Thymus (tissue), 11 donors: ENCODE results near the gene N4BP2L2. TPM values are rescaled to one million over a fixed set of nuclear protein-coding genes. Genes with fewer than 3 reads are reported as not detected.

Experiments used
- DNase-seq, 9 donors: peaks; one replicate each; pipeline ENCODE4 v3.0.0-alpha.2; 2013; ENCODE audit warnings: low spot score in 9 of 9, low read depth in 6 of 9, missing footprints in 1 of 9
- H3K27ac ChIP-seq, 2 donors: one replicate each; pipeline ENCODE4 v1.5.1; 2013; ENCODE audit warnings: control low read depth in 1 of 2, low read depth in 1 of 2, low read length in 1 of 2, mild to moderate bottlenecking in 1 of 2, moderate library complexity in 1 of 2
- H3K27me3 ChIP-seq, 2 donors: one replicate each; pipeline ENCODE4 v1.5.1; 2013; ENCODE audit warnings: low read length in 1 of 2; ENCODE audit not compliant: control insufficient read depth in 2 of 2, insufficient read depth in 1 of 2
- H3K36me3 ChIP-seq, 2 donors: one replicate each; pipeline ENCODE4 v1.5.1; 2013; ENCODE audit warnings: low read length in 1 of 2, mild to moderate bottlenecking in 1 of 2, moderate library complexity in 1 of 2; ENCODE audit not compliant: control insufficient read depth in 2 of 2, insufficient read depth in 2 of 2
- H3K4me1 ChIP-seq, 2 donors: one replicate each; pipeline ENCODE4 v1.5.1; 2013; ENCODE audit warnings: low read length in 2 of 2; ENCODE audit not compliant: control insufficient read depth in 2 of 2, insufficient read depth in 2 of 2
- H3K4me3 ChIP-seq, 2 donors: one replicate each; pipeline ENCODE4 v1.5.1; 2013; ENCODE audit warnings: low read length in 2 of 2, control low read depth in 1 of 2, mild to moderate bottlenecking in 1 of 2
- H3K9me3 ChIP-seq, 2 donors: one replicate each; pipeline ENCODE4 v1.5.1; 2013; ENCODE audit warnings: low read length in 1 of 2, mild to moderate bottlenecking in 1 of 2; ENCODE audit not compliant: control insufficient read depth in 2 of 2, insufficient read depth in 1 of 2
- WGBS: extraction: QIAGEN DNeasy Blood & Tissue Kit; methylation state at CpG from one replicate; pipeline ENCODE4 v1.1.7; 2013; 5-methylcytosine and 5-hydroxymethylcytosine counted together
- polyA plus RNA-seq: library from polyadenylated mRNA; stranded (reverse); fragments of 200-250 nt; gene quantifications from one replicate; pipeline ENCODE4 v1.2.3, GENCODE V29; 2013
- total RNA-seq: library from RNA; stranded (reverse); fragments of 120-200 nt; gene quantifications from one replicate; pipeline ENCODE4 v1.2.4, GENCODE V29; 2013
- donor health status: healthy.

The N4BP2L2 gene
- total and polyA plus RNA-seq, 2 donors = 123 to 137 TPM

DNA sequence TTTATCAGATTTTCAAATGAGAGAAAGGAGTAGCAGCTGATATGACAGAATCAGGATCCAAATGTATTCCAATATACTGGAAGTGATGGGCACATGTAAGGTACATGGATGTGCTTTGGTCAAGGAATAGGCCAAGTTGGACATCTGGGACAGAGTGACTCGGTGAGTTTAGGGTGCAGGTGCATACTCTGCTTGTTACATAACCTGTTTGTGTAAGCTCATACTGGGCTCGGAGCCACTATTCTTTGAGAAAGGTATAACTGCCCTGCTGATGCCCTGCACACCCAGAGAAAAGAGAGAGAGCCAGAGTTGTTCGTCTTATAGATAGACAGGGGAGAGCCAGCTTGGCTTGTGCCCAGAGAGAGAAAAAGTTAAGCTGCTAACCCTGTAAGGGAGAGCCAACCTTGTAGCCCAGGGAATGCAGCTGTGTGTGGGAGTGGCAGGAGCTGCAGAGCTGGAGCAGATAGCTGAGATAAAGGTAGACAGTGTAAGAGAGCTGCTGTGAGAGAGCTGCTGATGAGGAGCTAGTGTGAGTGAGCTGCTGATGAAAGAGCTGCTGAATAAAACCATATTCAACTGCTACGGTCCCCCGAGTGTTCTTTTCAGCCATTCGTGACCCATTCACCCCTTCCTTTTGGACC lies 70.0 kb downstream of the N4BP2L2 start:
- WGBS = 98% methylated on average over 6 of the region's 6 CpGs
- no peak for DNase-seq

GRCh38 chr13:32456591-32456990 lies 82.0 kb downstream of the N4BP2L2 start:
- Histone ChIP-seq H3K36me3 (no peaks in the 10 kb centered on the region), H3K9me3 (peaks cover 2 to 4% of the 10 kb centered on the region in 2 donors), H3K4me1 (no peaks in the 10 kb centered on the region), H3K27me3 (no peaks in the 10 kb centered on the region), H3K4me3 (no peak overlapping the region), H3K27ac (no peak overlapping the region)
- 97% methylated on average over 2 of the region's 2 CpGs for WGBS
- DNase-seq = no peak

More for the DNA sequence above, 70.0 kb downstream of the N4BP2L2 start:
- peaks cover 0 to 3% of the 10 kb centered on the region in 2 donors for H3K4me1 ChIP-seq
- H3K27me3 ChIP-seq = no peaks in the 10 kb centered on the region
- no peak overlapping the region for H3K27ac ChIP-seq
- peaks cover 0 to 4% of the 10 kb centered on the region in 2 donors for H3K36me3 ChIP-seq
- no peak overlapping the region for H3K4me3 ChIP-seq
- H3K9me3 ChIP-seq = no peaks in the 10 kb centered on the region

- 99% methylated on average over 2 of the region's 2 CpGs for WGBS
- Histone ChIP-seq H3K9me3 (peaks cover 2 to 4% of the 10 kb centered on the region in 2 donors), H3K4me3 (no peak overlapping the region), H3K36me3 (no peaks in the 10 kb centered on the region), H3K27ac (no peak overlapping the region), H3K27me3 (no peaks in the 10 kb centered on the region), H3K4me1 (no peaks in the 10 kb centered on the region)
- DNase-seq = no peak
Observed at GRCh38 chr13:32455594-32455903, 83.0 kb downstream of the N4BP2L2 start.

DNA sequence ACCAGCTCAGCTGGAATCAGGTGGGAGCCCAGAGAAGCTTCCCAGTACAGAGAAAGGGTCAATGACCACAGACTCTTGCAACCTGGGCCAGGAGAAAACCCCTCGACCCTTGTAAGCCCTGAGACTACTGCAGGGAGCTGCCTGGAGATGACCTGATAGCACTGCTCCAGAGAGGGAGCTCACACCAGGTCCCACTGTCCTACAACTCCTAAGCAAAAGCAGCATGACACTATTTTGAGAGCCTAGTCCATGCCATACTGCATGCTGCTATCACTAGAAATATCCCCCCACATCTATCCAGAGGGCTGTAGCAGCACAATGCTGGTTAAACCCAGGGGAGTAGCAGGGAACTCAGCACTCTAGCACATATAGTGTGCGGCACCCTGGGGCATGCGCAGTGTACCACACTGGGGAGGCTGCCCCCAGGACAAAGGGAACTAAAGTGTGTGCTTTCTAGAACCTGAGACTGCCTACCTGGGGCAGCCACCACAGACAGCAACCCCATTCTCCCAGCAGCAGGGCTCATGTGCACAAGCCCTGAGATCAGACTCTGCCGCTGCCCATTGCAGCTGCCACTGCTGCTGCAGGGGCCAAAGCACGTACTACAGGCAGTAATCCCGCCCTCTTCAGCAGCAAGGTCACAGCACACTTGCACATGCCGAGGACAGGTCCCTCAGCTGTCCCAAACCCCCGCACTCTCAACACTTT lies 83.6 kb downstream of the N4BP2L2 start:
- peaks cover 2 to 4% of the 10 kb centered on the region in 2 donors for H3K9me3 ChIP-seq
- DNase-seq = no peak
- H3K27me3 ChIP-seq = no peaks in the 10 kb centered on the region
- WGBS = 96% methylated on average over 8 of the region's 8 CpGs
- no peak overlapping the region for H3K4me3 ChIP-seq
- H3K27ac ChIP-seq = no peak overlapping the region
- no peaks in the 10 kb centered on the region for H3K4me1 ChIP-seq
- H3K36me3 ChIP-seq = no peaks in the 10 kb centered on the region

DNA sequence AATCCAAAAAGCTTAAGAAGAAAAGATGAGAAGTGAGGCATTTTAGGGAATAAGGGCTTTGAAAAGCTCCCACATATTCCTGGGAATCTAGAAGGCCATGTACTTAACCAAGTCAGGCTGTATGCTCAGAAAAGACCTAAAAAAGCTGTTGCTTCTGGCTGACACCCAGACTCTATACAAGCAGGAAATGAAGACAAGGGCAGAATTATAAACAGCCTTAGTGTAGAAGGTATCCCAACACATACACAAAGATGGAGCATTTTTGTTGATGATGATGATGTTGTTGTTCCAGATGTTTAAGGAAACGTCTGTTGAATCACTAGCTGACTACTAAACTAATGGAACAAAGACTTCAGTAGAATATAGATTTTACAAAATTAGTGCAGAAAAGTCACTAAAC lies 84.6 kb downstream of the N4BP2L2 start:
- no peaks in the 10 kb centered on the region for H3K36me3 ChIP-seq
- no peak for DNase-seq
- no peak overlapping the region for H3K27ac ChIP-seq

GRCh38 chr13:32448972-32449371 lies 89.6 kb downstream of the N4BP2L2 start:
- no peaks in the 10 kb centered on the region for H3K27me3 ChIP-seq
- H3K4me3 ChIP-seq = no peak overlapping the region
- WGBS = 97% methylated on average over 1 of the region's 1 CpG
- DNase-seq = no peak
- no peaks in the 10 kb centered on the region for H3K9me3 ChIP-seq
- no peak overlapping the region for H3K27ac ChIP-seq
- H3K36me3 ChIP-seq = no peaks in the 10 kb centered on the region
- no peaks in the 10 kb centered on the region for H3K4me1 ChIP-seq

More for the DNA sequence above, 84.6 kb downstream of the N4BP2L2 start:
- no peaks in the 10 kb centered on the region for H3K4me1 ChIP-seq
- H3K9me3 ChIP-seq = peaks cover 2 to 4% of the 10 kb centered on the region in 2 donors
- no peak overlapping the region for H3K4me3 ChIP-seq
- 98% methylated on average over 1 of the region's 1 CpG for WGBS
- no peaks in the 10 kb centered on the region for H3K27me3 ChIP-seq

DNA sequence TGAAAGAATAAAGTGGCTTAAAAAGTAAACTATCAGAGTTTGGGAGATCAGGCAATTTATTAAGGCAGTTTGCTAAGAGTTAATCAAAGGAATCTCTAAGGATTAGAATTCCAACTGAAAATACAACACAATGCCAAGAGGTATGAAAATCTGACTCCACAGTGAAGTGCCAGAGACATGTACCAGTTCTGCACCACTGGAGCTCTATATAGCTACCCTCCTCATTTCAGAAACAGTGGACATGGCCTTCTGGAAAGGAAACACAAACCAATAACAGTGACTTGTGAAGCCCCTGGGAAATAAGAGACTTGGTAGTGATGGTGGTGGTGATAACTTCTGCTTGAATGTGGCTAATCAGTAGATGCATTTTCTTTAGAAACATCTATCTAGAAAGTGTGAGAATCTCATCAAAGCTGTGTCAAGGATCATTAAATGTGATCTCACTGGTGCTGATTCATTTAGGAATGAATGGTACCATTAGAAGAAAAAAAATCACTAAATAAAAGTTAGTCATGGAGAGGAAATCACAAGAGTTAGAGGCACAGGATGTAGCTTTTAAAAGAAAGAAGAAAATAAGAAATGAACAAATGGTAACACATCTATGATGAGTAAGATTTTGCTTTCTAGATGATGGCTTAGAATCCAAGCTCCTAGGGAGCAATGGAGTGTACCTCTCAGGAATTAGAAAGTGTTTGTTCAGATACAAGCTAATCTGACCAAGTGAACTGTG lies 90.5 kb downstream of the N4BP2L2 start:
- Histone ChIP-seq H3K27ac (no peak overlapping the region), H3K36me3 (no peaks in the 10 kb centered on the region), H3K9me3 (no peaks in the 10 kb centered on the region), H3K4me3 (no peak overlapping the region), H3K4me1 (no peaks in the 10 kb centered on the region), H3K27me3 (no peaks in the 10 kb centered on the region)
- DNase-seq = no peak

GRCh38 chr13:32446773-32447465 lies 91.7 kb downstream of the N4BP2L2 start:
- no peak overlapping the region for H3K27ac ChIP-seq
- no peaks in the 10 kb centered on the region for H3K9me3 ChIP-seq
- WGBS = 90% methylated on average over 2 of the region's 2 CpGs

DNA sequence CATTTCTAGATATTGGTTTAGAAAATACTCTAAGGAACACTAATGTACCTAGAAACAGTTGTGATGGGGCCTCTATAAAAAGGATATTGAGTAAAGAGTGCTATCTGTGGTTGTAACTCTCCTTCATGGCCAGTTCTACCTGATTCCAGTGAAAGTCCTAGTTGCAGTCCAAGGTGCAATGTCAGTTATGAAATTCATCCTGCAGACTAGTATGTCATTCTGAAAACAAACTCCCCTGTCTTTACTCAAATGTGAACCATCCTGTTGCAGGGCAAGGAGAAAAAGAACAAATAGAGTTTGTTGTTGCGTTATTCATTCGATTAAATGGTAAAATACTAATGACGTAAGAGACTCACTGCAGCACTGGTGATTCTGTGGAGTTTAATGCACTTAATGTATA lies 92.4 kb downstream of the N4BP2L2 start:
- no peaks in the 10 kb centered on the region for H3K4me1 ChIP-seq
- no peak overlapping the region for H3K27ac ChIP-seq
- H3K4me3 ChIP-seq = no peak overlapping the region
- H3K27me3 ChIP-seq = no peaks in the 10 kb centered on the region
- H3K9me3 ChIP-seq = no peaks in the 10 kb centered on the region
- 97% methylated on average over 3 of the region's 3 CpGs for WGBS
- DNase-seq = no peak
- no peaks in the 10 kb centered on the region for H3K36me3 ChIP-seq

More at GRCh38 chr13:32446773-32447465, 91.7 kb downstream of the N4BP2L2 start:
- no peaks in the 10 kb centered on the region for H3K27me3 ChIP-seq
- no peak overlapping the region for H3K4me3 ChIP-seq
- no peak for DNase-seq
- no peaks in the 10 kb centered on the region for H3K4me1 ChIP-seq
- no peaks in the 10 kb centered on the region for H3K36me3 ChIP-seq
